ENCODE data around the gene ATAD2B. TPM values are rescaled to one million over a fixed set of nuclear protein-coding genes. Genes with fewer than 3 reads are reported as not detected.
A peak's percentile ranks its signal among the peaks of the same experiment; 100 is the strongest.
"Not testable (repeated sequence)": the region's sequence is repeated elsewhere in the genome, so short reads cannot be mapped to it uniquely, and the experiment has no call there.

The ATAD2B gene
- 4.5 and 5.2 TPM in 2 replicates for total RNA-seq

GRCh38 chr2:23926750-23927571 is at the start of gene ATAD2B:
Gene ATAD2B, minus strand, starts transcription at chr2:23927123. Its CDS starts 353 bp downstream, at chr2:23926770.
- H3K4me3 ChIP-seq (ENCODE audit: low read depth, low read length): peak within 1 kb of the TSS; percentile 97
- TF ChIP-seq CTCF (conservative IDR thresholded peaks at IDR 0.05; ENCODE audit: low read depth, low read length): peak; percentile 71
- DNase-seq (ENCODE audit: low read depth): no peak

GRCh38 chr2:23967846-23968245 is 40.9 kb upstream of the ATAD2B start:
- no peak for TF ChIP-seq CTCF (conservative IDR thresholded peaks at IDR 0.05; ENCODE audit: low read depth, low read length)
- no peak overlapping the region for H3K4me3 ChIP-seq (ENCODE audit: low read depth, low read length)
- no peak for DNase-seq (ENCODE audit: low read depth)

- DNase-seq (ENCODE audit: low read depth): no peak
- H3K4me3 ChIP-seq (ENCODE audit: low read depth, low read length): no peak overlapping the region
- no peak for TF ChIP-seq CTCF (conservative IDR thresholded peaks at IDR 0.05; ENCODE audit: low read depth, low read length)
Observed at GRCh38 chr2:23954325-23955014, 27.5 kb upstream of the ATAD2B start.

- H3K4me3 ChIP-seq (ENCODE audit: low read depth, low read length): no peak overlapping the region
- DNase-seq (ENCODE audit: low read depth): no peak
- no peak for TF ChIP-seq CTCF (conservative IDR thresholded peaks at IDR 0.05; ENCODE audit: low read depth, low read length)
Observed at GRCh38 chr2:23953625-23954024, 26.7 kb upstream of the ATAD2B start.

- not testable (repeated sequence) for DNase-seq (ENCODE audit: low read depth); H3K4me3 ChIP-seq (ENCODE audit: low read depth, low read length)
Observed at GRCh38 chr2:23952558-23952957, 25.6 kb upstream of the ATAD2B start.

- DNase-seq (ENCODE audit: low read depth): no peak
- H3K4me3 ChIP-seq (ENCODE audit: low read depth, low read length): no peak overlapping the region
- TF ChIP-seq CTCF (conservative IDR thresholded peaks at IDR 0.05; ENCODE audit: low read depth, low read length): no peak
Observed at GRCh38 chr2:23947350-23947749, 20.4 kb upstream of the ATAD2B start.

- TF ChIP-seq CTCF (conservative IDR thresholded peaks at IDR 0.05; ENCODE audit: low read depth, low read length): no peak
- no peak for DNase-seq (ENCODE audit: low read depth)
- H3K4me3 ChIP-seq (ENCODE audit: low read depth, low read length): no peak overlapping the region
Observed at GRCh38 chr2:23944976-23945375, 18.1 kb upstream of the ATAD2B start.
